ENCODE data around the gene DGKB.

DNA sequence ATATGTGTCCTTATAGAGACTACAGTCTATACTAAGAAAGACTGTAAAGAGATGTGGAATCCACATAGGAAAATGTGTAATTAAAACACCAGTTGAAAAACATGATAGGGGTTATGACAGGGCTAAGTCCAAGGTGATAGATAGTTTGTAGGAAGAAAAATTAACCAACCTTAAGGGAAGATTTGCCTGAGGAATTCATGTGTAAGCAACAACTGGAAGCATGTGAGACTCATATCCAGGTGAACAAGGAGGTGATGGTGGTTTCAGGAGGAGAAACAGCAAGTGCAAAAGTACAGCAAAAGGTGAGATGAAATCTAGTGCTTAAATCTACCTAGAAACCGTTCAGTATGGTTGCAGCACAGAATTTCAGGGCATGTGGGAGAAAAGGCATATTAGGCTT lies 696.4 kb downstream of the DGKB start:
- no peak for TF ChIP-seq CTCF (conservative IDR thresholded peaks at IDR 0.05 in 1 of 2, IDR thresholded peaks at IDR 0.05 in 1 of 2; ENCODE audit: low read depth in 1 of 2, low read length in 2 of 2)
- no peak for TF ChIP-seq EZH2 (IDR thresholded peaks at IDR 0.05; ENCODE audit: low read length, missing control alignments)
